ENCODE results near the gene FIGLA. TPM values are rescaled to one million over a fixed set of nuclear protein-coding genes. Genes with fewer than 3 reads are reported as not detected.
"Not testable (repeated sequence)": the region's sequence is repeated elsewhere in the genome, so short reads cannot be mapped to it uniquely, and the experiment has no call there.

The FIGLA gene
- total RNA-seq, 6 donors from 2014 or later = not detected

DNA sequence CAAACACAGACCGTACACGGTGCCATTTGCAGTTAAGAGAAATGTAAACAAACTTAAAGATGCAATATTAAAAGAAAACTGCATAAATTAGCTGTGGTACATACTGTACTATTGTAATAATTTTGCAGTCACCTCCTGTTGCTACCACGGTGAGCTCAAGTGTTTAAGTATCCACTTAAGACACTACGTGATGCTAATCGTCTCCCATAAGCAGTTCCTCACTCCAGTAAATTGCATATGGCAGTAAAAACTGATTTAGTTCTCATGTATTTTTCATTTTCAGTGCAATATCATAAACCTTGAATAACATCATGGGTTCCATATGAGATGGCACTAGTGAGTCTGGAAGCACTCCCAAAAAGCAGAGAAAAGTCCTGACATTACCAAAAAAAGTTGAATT, 15.6 kb upstream of the FIGLA start:
- WGBS, 2 donors = 60 to 65% methylated on average over 5 of the region's 5 CpGs
- no peak for ATAC-seq (ENCODE audit: low FRiP score in 2 of 2)

GRCh38 chr2:70801607-70802263, 11.3 kb upstream of the FIGLA start:
- H3K27me3 ChIP-seq = no peaks in the 10 kb centered on the region
- WGBS, 2 donors = 62 to 66% methylated on average over 6 to 10 of the region's 10 CpGs
- peaks cover 0 to 4% (median 0%) of the 10 kb centered on the region in 4 donors for H3K9me3 ChIP-seq
- TF ChIP-seq POLR2A (IDR thresholded peaks at IDR 0.05) (no peak), POLR2AphosphoS5 (IDR thresholded peaks at IDR 0.05) (no peak), EP300 (IDR thresholded peaks at IDR 0.05) (no peak), CTCF (IDR thresholded peaks at IDR 0.05) (no peak)
- peak in 1 of 2 donors; percentile 43 for ATAC-seq (ENCODE audit: low FRiP score in 2 of 2)
- no peak overlapping the region for H3K4me3 ChIP-seq
- peak in 1 of 2 donors; percentile 36 for DNase-seq
- H3K36me3 ChIP-seq = no peaks in the 10 kb centered on the region
- no peaks in the 10 kb centered on the region for H3K4me1 ChIP-seq
- H3K27ac ChIP-seq = no peak overlapping the region

More for the DNA sequence above, 15.6 kb upstream of the FIGLA start:
- no peak for DNase-seq
- no peaks in the 10 kb centered on the region for H3K9me3 ChIP-seq
- no peak overlapping the region for H3K4me3 ChIP-seq
- no peaks in the 10 kb centered on the region for H3K4me1 ChIP-seq
- H3K36me3 ChIP-seq = no peaks in the 10 kb centered on the region
- TF ChIP-seq CTCF (IDR thresholded peaks at IDR 0.05) (no peak), POLR2A (IDR thresholded peaks at IDR 0.05) (no peak), POLR2AphosphoS5 (IDR thresholded peaks at IDR 0.05) (no peak), EP300 (IDR thresholded peaks at IDR 0.05) (no peak)
- H3K27me3 ChIP-seq = no peaks in the 10 kb centered on the region
- H3K27ac ChIP-seq = no peak overlapping the region

DNA sequence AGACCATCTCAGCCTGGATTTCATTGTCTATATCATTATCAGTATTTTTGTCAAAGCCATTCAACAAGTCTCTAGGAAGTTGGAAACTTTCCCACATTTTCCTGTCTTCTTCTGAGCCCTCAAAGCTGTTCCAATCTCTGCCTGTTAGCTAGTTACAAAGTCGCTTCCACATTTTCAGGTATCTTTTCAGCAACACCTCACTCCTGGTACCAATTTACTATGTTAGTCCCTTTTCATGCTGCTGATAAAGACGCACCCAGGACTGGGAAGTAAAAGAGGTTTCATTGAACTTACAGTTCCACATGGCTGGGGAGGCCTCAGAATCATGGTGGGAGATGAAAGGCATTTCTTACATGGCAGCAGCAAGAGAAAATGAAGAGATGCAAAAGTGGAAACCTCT, 9.3 kb upstream of the FIGLA start:
- Histone ChIP-seq H3K27ac (no peak overlapping the region), H3K36me3 (no peaks in the 10 kb centered on the region), H3K4me1 (no peaks in the 10 kb centered on the region), H3K9me3 (peaks cover 0 to 4% (median 0%) of the 10 kb centered on the region in 4 donors), H3K27me3 (no peaks in the 10 kb centered on the region), H3K4me3 (no peak overlapping the region)
- no peak for ATAC-seq (ENCODE audit: low FRiP score in 2 of 2)
- no peak for TF ChIP-seq POLR2A (IDR thresholded peaks at IDR 0.05)
- no peak for TF ChIP-seq EP300 (IDR thresholded peaks at IDR 0.05)
- TF ChIP-seq POLR2AphosphoS5 (IDR thresholded peaks at IDR 0.05) = no peak
- TF ChIP-seq CTCF (IDR thresholded peaks at IDR 0.05) = no peak
- WGBS, 2 donors = 89 to 94% methylated on average over 2 of the region's 2 CpGs
- DNase-seq = no peak

GRCh38 chr2:70797996-70798395, 7.6 kb upstream of the FIGLA start:
- H3K27me3 ChIP-seq; H3K4me1 ChIP-seq; DNase-seq; H3K4me3 ChIP-seq; H3K9me3 ChIP-seq; H3K27ac ChIP-seq; H3K36me3 ChIP-seq; ATAC-seq (ENCODE audit: low FRiP score in 2 of 2): not testable (repeated sequence)
- WGBS, 2 donors = 73 to 76% methylated on average over 3 of the region's 3 CpGs

- no peaks in the 10 kb centered on the region for H3K4me1 ChIP-seq
- H3K9me3 ChIP-seq = peaks cover 0 to 4% (median 0%) of the 10 kb centered on the region in 4 donors
- no peak overlapping the region for H3K27ac ChIP-seq
- 35 to 45% methylated on average over 2 of the region's 2 CpGs for WGBS, 2 donors
- DNase-seq (no peak), ATAC-seq (ENCODE audit: low FRiP score in 2 of 2) (no peak)
- no peak overlapping the region for H3K4me3 ChIP-seq
- no peaks in the 10 kb centered on the region for H3K27me3 ChIP-seq
- TF ChIP-seq CTCF (IDR thresholded peaks at IDR 0.05) (no peak), EP300 (IDR thresholded peaks at IDR 0.05) (no peak), POLR2A (IDR thresholded peaks at IDR 0.05) (no peak), POLR2AphosphoS5 (IDR thresholded peaks at IDR 0.05) (no peak)
- H3K36me3 ChIP-seq = no peaks in the 10 kb centered on the region
Measured at GRCh38 chr2:70797506-70797905, 7.1 kb upstream of the FIGLA start.
